Activated CD4-positive, alpha-beta T cell treated with anti-CD3 and anti-CD28 coated beads for 4 hours (primary cell): ENCODE measurements around the gene CAMTA1.
A peak's percentile ranks its signal among the peaks of the same experiment; 100 is the strongest.
"Not testable (repeated sequence)": the region's sequence is repeated elsewhere in the genome, so short reads cannot be mapped to it uniquely, and the experiment has no call there.

ENCODE experiments used
- DNase-seq, 2 donors: peaks; one replicate each; pipeline ENCODE4 v3.0.0-alpha.2; 2020

Gene CAMTA1

GRCh38 chr1:7681401-7681800 is 896.1 kb downstream of the CAMTA1 start:
- no peak for DNase-seq

- no peak for DNase-seq
Measured at GRCh38 chr1:7683521-7683920, 898.3 kb downstream of the CAMTA1 start.

- DNase-seq, result no peak
Measured at GRCh38 chr1:7684132-7684531, 898.9 kb downstream of the CAMTA1 start.

GRCh38 chr1:7684861-7685635 is 899.8 kb downstream of the CAMTA1 start:
- DNase-seq, result no peak

- no peak for DNase-seq
Measured at GRCh38 chr1:7686301-7686850, 901.1 kb downstream of the CAMTA1 start.

GRCh38 chr1:7687411-7687810 is 902.2 kb downstream of the CAMTA1 start:
- no peak for DNase-seq

- no peak for DNase-seq
Measured at GRCh38 chr1:7688659-7689058, 903.4 kb downstream of the CAMTA1 start.

GRCh38 chr1:7689307-7689706 is 904.1 kb downstream of the CAMTA1 start:
- DNase-seq, result not testable (repeated sequence)

- no peak for DNase-seq
Measured at GRCh38 chr1:7690076-7690475, 904.8 kb downstream of the CAMTA1 start.

- no peak for DNase-seq
Measured at GRCh38 chr1:7690496-7691182, 905.4 kb downstream of the CAMTA1 start.

- DNase-seq, result no peak
Measured at GRCh38 chr1:7691576-7691975, 906.3 kb downstream of the CAMTA1 start.

- no peak for DNase-seq
Measured at GRCh38 chr1:7692005-7692404, 906.8 kb downstream of the CAMTA1 start.

GRCh38 chr1:7693037-7693436 is 907.8 kb downstream of the CAMTA1 start:
- DNase-seq, result not testable (repeated sequence)

GRCh38 chr1:7693662-7694061 is 908.4 kb downstream of the CAMTA1 start:
- DNase-seq, result no peak

GRCh38 chr1:7694600-7695496 is 909.6 kb downstream of the CAMTA1 start:
- no peak for DNase-seq

GRCh38 chr1:7695497-7696117 is 910.4 kb downstream of the CAMTA1 start:
- DNase-seq, result no peak

GRCh38 chr1:7698641-7699040 is 913.4 kb downstream of the CAMTA1 start:
- DNase-seq, result no peak

- no peak for DNase-seq
Measured at GRCh38 chr1:7702365-7702764, 917.1 kb downstream of the CAMTA1 start.

GRCh38 chr1:7703321-7704213 is 918.3 kb downstream of the CAMTA1 start:
- DNase-seq, result peak; percentile 17 to 19

GRCh38 chr1:7704214-7705047 is 919.2 kb downstream of the CAMTA1 start:
- DNase-seq, result peak; percentile 89 to 90
